Uterus (tissue), 4 donors: ENCODE results near the gene GOLGA3. TPM values are rescaled to one million over a fixed set of nuclear protein-coding genes. Genes with fewer than 3 reads are reported as not detected.
"Not testable (repeated sequence)": the region's sequence is repeated elsewhere in the genome, so short reads cannot be mapped to it uniquely, and the experiment has no call there.

ENCODE experiments used
- DNase-seq, 2 donors: peaks; one replicate each; pipeline ENCODE4 v3.0.0-alpha.2; 2019 to 2020
- H3K27ac ChIP-seq, 2 donors: fragments of 200-600 bp; sonication (generic); 1 replicate in 1 of 2; 2 replicates in 1 of 2; pipeline ENCODE4 v1.5.1; 2016 to 2018
- H3K27me3 ChIP-seq, 2 donors: fragments of 200-600 bp; sonication (generic); one replicate each; pipeline ENCODE4 v1.5.1; 2018 to 2019; ENCODE audit warnings: control low read depth in 1 of 2
- H3K36me3 ChIP-seq, 2 donors: fragments of 200-600 bp; sonication (generic); one replicate each; pipeline ENCODE4 v1.5.1; 2019; ENCODE audit warnings: control low read depth in 1 of 2
- H3K4me1 ChIP-seq, 2 donors: fragments of 200-600 bp; sonication (generic); one replicate each; pipeline ENCODE4 v1.5.1; 2018 to 2019; ENCODE audit warnings: control low read depth in 1 of 2
- H3K4me3 ChIP-seq, 2 donors: fragments of 200-600 bp; sonication (generic); 1 replicate in 1 of 2; 2 replicates in 1 of 2; pipeline ENCODE4 v1.5.1; 2018 to 2019; ENCODE audit warnings: mild to moderate bottlenecking in 1 of 2
- H3K9me3 ChIP-seq, 2 donors: fragments of 200-600 bp; sonication (generic); one replicate each; pipeline ENCODE4 v1.5.1; 2019; ENCODE audit warnings: control low read depth in 1 of 2
- POLR2A ChIP-seq, 2 donors: fragments of 450-650 bp; IDR thresholded peaks; one replicate each; pipeline ENCODE4 v1.6.1; 2016; ENCODE audit warnings: antibody characterized with exemption in 2 of 2, mild to moderate bottlenecking in 1 of 2, moderate library complexity in 1 of 2
- intact Hi-C: fragments of 100-400 bp; cut with DNase I; formaldehyde crosslinking; loops from one replicate; pipeline ENCODE4 v1.15.1; 2023; ENCODE audit warnings: low total_unique reads
- total RNA-seq, 4 donors: library from RNA; depleted of rRNA in 3 of 4; stranded (reverse); fragments of >200 nt in 3 of 4; gene quantifications; one replicate each; pipeline versions ENCODE4 v1.1.0 to v1.2.4, GENCODE V29; 2014 to 2023
- TF ChIP-seq, protein P1 (sequence below), 4 experiments: fragments of 200-600 bp in 2 of 4; fragments of 450-650 bp in 2 of 4; sonication (generic) in 2 of 4; IDR thresholded peaks; one replicate each; pipeline ENCODE4 v1.5.1; 2016 to 2019; ENCODE audit warnings: antibody characterized with exemption in 4 of 4, mild to moderate bottlenecking in 2 of 4, moderate library complexity in 1 of 4
- donor health status: DM: yes; HTN: yes; CAD: no.

Gene GOLGA3
- total RNA-seq, 4 donors from 2014 or later, result 46.2 to 138 (median 90.1) TPM

DNA sequence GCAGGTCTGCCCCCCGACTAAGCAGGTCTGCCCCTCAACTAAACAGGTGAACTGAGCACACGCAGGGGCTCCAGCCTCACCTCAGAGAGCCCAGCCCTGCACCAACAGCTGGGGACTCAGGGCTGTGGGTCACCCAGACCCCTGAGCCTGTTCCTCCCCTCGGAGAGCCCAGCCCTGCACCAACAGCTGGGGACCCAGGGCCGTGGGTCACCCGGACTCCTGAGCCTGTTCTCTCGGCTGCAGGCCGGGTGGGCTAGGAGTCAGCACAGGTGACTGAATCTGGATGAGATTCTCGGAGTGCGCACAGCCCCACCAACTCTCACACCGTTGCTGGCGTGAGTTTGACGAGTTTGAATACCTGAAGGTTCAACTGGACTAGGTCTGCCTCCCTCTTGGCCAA, 46.7 kb downstream of the GOLGA3 start:
- no peak overlapping the region for H3K27ac ChIP-seq
- DNase-seq, result no peak
- no peaks in the 10 kb centered on the region for H3K27me3 ChIP-seq
- no peaks in the 10 kb centered on the region for H3K36me3 ChIP-seq
- H3K4me1 ChIP-seq, result no peaks in the 10 kb centered on the region
- intact Hi-C loops, result no loop called here
- H3K4me3 ChIP-seq, result no peak overlapping the region
- no peaks in the 10 kb centered on the region for H3K9me3 ChIP-seq
- TF ChIP-seq, protein P1, sequence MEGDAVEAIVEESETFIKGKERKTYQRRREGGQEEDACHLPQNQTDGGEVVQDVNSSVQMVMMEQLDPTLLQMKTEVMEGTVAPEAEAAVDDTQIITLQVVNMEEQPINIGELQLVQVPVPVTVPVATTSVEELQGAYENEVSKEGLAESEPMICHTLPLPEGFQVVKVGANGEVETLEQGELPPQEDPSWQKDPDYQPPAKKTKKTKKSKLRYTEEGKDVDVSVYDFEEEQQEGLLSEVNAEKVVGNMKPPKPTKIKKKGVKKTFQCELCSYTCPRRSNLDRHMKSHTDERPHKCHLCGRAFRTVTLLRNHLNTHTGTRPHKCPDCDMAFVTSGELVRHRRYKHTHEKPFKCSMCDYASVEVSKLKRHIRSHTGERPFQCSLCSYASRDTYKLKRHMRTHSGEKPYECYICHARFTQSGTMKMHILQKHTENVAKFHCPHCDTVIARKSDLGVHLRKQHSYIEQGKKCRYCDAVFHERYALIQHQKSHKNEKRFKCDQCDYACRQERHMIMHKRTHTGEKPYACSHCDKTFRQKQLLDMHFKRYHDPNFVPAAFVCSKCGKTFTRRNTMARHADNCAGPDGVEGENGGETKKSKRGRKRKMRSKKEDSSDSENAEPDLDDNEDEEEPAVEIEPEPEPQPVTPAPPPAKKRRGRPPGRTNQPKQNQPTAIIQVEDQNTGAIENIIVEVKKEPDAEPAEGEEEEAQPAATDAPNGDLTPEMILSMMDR (IDR thresholded peaks at IDR 0.05), result no peak
- TF ChIP-seq POLR2A (IDR thresholded peaks at IDR 0.05), result no peak

DNA sequence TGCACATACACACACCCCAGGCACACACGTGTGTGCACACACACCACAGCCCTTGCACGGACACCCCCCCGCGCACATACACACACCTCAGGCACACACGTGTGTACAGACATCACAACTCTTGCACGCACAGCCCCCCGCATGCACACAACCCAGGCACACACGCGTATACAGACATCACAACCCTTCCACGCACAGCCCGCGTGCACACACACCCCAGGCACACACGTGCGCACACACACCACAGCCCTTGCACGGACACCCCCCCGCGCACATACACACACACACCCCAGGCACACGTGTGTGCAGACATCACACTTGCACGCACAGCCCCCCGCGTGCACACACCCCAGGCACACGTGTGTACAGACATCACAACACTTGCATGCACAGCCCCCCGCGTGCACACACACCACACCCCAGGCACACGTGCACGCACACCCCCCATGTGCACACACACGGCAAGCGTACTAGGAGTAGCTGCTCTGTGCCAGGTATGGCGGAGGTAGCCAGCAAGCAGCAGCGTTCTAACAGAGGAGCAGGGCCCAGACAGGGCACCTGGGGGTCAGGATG, 48.8 kb downstream of the GOLGA3 start:
- TF ChIP-seq, protein P1 (IDR thresholded peaks at IDR 0.05), result no peak
- no peak for TF ChIP-seq POLR2A (IDR thresholded peaks at IDR 0.05)
- Histone ChIP-seq H3K4me3 (no peak overlapping the region), H3K36me3 (no peaks in the 10 kb centered on the region), H3K27me3 (no peaks in the 10 kb centered on the region), H3K27ac (no peak overlapping the region), H3K9me3 (no peaks in the 10 kb centered on the region), H3K4me1 (no peaks in the 10 kb centered on the region)
- no peak for DNase-seq
- intact Hi-C loops, result no loop called here

DNA sequence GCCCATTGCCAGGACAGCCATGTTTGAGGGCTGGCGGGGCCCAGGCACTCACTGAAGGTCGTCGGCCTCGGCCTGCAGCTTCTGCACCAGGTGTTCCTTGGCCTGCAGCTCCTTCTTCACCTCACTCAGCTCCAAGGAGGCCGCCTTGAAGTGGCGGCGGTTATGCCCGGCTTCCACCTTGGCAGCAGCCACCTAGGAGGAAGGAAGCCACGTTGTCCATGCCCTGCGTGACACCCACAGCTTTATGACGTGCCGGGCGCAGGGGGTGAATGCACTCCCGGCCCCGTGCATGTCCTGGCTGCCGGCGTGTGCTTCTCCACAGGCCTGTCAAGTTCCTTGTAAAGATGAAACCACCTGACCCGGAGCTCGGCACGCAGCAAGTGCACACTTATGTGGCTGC, 51.1 kb downstream of the GOLGA3 start:
- intact Hi-C loops, result no loop called here
- Histone ChIP-seq H3K27me3 (no peaks in the 10 kb centered on the region), H3K9me3 (no peaks in the 10 kb centered on the region), H3K4me3 (no peak overlapping the region), H3K36me3 (no peaks in the 10 kb centered on the region), H3K27ac (no peak overlapping the region), H3K4me1 (no peaks in the 10 kb centered on the region)
- TF ChIP-seq POLR2A (IDR thresholded peaks at IDR 0.05), result no peak
- TF ChIP-seq, protein P1 (IDR thresholded peaks at IDR 0.05), result no peak
- DNase-seq, result no peak

DNA sequence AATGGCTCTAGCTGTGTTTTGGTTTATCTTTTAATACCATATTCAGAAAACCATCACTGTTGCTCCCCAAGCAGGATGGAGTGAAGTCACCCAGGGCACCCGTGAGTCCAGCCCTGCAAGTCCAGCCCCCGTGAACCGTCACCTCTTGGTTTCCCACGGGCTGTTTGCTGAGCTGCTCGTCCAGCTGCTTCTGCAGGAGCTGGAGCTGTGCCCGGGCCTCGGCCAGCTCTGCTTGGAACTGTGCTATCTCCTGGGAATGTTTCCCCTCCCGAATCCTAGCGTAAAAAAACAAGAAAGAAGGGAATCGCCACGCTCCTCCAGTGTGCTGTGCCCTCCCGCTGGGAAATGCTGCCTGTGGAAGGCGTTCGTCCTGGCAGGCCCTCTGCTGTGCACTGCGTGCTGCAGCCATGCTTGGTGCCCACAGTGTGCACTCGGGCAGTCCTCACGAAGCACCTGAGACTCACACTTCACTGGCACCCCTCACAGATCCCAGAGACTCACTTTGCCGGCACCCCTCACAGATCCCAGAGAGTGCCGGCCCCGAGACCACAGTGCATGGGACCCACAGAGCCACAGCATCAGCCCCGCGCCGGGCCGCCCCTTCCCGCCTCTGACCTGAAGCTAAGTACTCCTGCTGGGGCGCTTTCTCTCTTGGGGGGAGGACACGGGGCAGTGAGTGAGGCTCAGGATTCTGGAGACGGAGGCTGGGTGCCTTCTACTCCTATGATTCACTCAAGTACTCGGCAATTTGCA, 51.7 kb downstream of the GOLGA3 start:
- TF ChIP-seq, protein P1 (IDR thresholded peaks at IDR 0.05), result no peak
- TF ChIP-seq POLR2A (IDR thresholded peaks at IDR 0.05), result no peak

DNA sequence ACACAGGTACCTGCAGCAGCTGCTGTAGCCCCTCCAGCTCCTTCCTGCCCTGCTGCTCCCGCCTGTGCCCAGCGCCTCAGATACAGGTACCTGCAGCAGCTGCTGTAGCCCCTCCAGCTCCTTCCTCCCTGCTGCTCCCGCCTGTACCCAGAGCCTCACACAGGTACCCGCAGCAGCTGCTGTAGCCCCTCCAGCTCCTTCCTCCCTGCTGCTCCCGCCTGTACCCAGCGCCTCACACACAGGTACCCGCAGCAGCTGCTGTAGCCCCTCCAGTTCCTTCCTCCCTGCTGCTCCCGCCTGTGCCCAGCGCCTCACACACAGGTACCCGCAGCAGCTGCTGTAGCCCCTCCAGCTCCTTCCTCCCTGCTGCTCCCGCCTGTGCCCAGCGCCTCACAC, 52.4 kb downstream of the GOLGA3 start:
- DNase-seq, H3K9me3 ChIP-seq, H3K36me3 ChIP-seq, H3K4me1 ChIP-seq, H3K27me3 ChIP-seq, intact Hi-C loops, H3K4me3 ChIP-seq, H3K27ac ChIP-seq: not testable (repeated sequence)

More for the DNA sequence above, 51.7 kb downstream of the GOLGA3 start:
- intact Hi-C loops, result no loop called here
- DNase-seq, result peak; percentile 32 to 71
- no peaks in the 10 kb centered on the region for H3K4me1 ChIP-seq
- H3K27me3 ChIP-seq, result no peaks in the 10 kb centered on the region
- no peak overlapping the region for H3K4me3 ChIP-seq
- H3K36me3 ChIP-seq, result no peaks in the 10 kb centered on the region
- H3K9me3 ChIP-seq, result no peaks in the 10 kb centered on the region
- no peak overlapping the region for H3K27ac ChIP-seq
